ENCODE results near the gene CCDC78. TPM values are rescaled to one million over a fixed set of nuclear protein-coding genes. Genes with fewer than 3 reads are reported as not detected.

Gene CCDC78
- total RNA-seq, result 2.5 to 3.2 TPM (median 2.7 TPM) in 3 replicates

- DNase-seq (ENCODE audit: low spot score in 2 of 2, unreplicated experiment in 2 of 2), result no peak
- no peak for TF ChIP-seq CTCF (IDR thresholded peaks at IDR 0.05; ENCODE audit: unreplicated experiment)
- Mint-ChIP-seq H3K27me3 (ENCODE audit: low read depth) (peaks cover 18% of the 10 kb centered on the region), H3K36me3 (no peaks in the 10 kb centered on the region), H3K4me1 (no peaks in the 10 kb centered on the region), H3K4me3 (peak within 1 kb of the TSS; percentile 60), H3K27ac (no peak within 1 kb of the TSS), H3K9me3 (no peaks in the 10 kb centered on the region)
Measured at GRCh38 chr16:726438-727290, at the start of gene CCDC78, which contains the start of gene HAGHL. Gene CCDC78 (minus strand): TSS chr16:726443. CDS start chr16:726367, 76 bp downstream. Gene HAGHL (plus strand): TSS chr16:727106. CDS start chr16:727510, 404 bp downstream.

GRCh38 chr16:775236-775796 lies 49.1 kb upstream of the CCDC78 start:
- H3K27ac Mint-ChIP-seq, result no peak overlapping the region
- H3K9me3 Mint-ChIP-seq, result no peaks in the 10 kb centered on the region
- no peak overlapping the region for H3K4me3 Mint-ChIP-seq

GRCh38 chr16:774086-775001 lies 48.1 kb upstream of the CCDC78 start:
- no peak overlapping the region for H3K27ac Mint-ChIP-seq
- no peak overlapping the region for H3K4me3 Mint-ChIP-seq
- H3K27me3 Mint-ChIP-seq (ENCODE audit: low read depth), result peaks cover 6% of the 10 kb centered on the region
- no peaks in the 10 kb centered on the region for H3K36me3 Mint-ChIP-seq
- H3K9me3 Mint-ChIP-seq, result no peaks in the 10 kb centered on the region
- H3K4me1 Mint-ChIP-seq, result peaks cover 4% of the 10 kb centered on the region
- TF ChIP-seq CTCF (IDR thresholded peaks at IDR 0.05; ENCODE audit: unreplicated experiment), result no peak
- DNase-seq (ENCODE audit: low spot score in 2 of 2, unreplicated experiment in 2 of 2), result no peak

More at GRCh38 chr16:775236-775796, 49.1 kb upstream of the CCDC78 start:
- H3K36me3 Mint-ChIP-seq, result no peaks in the 10 kb centered on the region
- H3K27me3 Mint-ChIP-seq (ENCODE audit: low read depth), result peaks cover 7% of the 10 kb centered on the region
- peaks cover 4% of the 10 kb centered on the region for H3K4me1 Mint-ChIP-seq
- DNase-seq (ENCODE audit: low spot score in 2 of 2, unreplicated experiment in 2 of 2), result no peak
- no peak for TF ChIP-seq CTCF (IDR thresholded peaks at IDR 0.05; ENCODE audit: unreplicated experiment)

GRCh38 chr16:772959-773358 lies 46.7 kb upstream of the CCDC78 start:
- Mint-ChIP-seq H3K27me3 (ENCODE audit: low read depth) (peaks cover 5% of the 10 kb centered on the region), H3K4me3 (no peak overlapping the region), H3K27ac (no peak overlapping the region), H3K36me3 (no peaks in the 10 kb centered on the region), H3K9me3 (no peaks in the 10 kb centered on the region), H3K4me1 (peaks cover 4% of the 10 kb centered on the region)
- no peak for TF ChIP-seq CTCF (IDR thresholded peaks at IDR 0.05; ENCODE audit: unreplicated experiment)
- DNase-seq (ENCODE audit: low spot score in 2 of 2, unreplicated experiment in 2 of 2), result no peak

- no peak for DNase-seq (ENCODE audit: low spot score in 2 of 2, unreplicated experiment in 2 of 2)
- TF ChIP-seq CTCF (IDR thresholded peaks at IDR 0.05; ENCODE audit: unreplicated experiment), result no peak
- no peak overlapping the region for H3K27ac Mint-ChIP-seq
- H3K4me1 Mint-ChIP-seq, result no peaks in the 10 kb centered on the region
- no peaks in the 10 kb centered on the region for H3K27me3 Mint-ChIP-seq (ENCODE audit: low read depth)
- H3K4me3 Mint-ChIP-seq, result no peak overlapping the region
- no peaks in the 10 kb centered on the region for H3K36me3 Mint-ChIP-seq
- H3K9me3 Mint-ChIP-seq, result no peaks in the 10 kb centered on the region
Measured at GRCh38 chr16:770411-770810, 44.2 kb upstream of the CCDC78 start.

Measured in mesothelial cell of epicardium (in vitro differentiated cells).